Neural progenitor cell (in vitro differentiated cells): Measurements from ENCODE around the gene ZSCAN16.

Experiments used
- EZH2 ChIP-seq: fragments of 200-600 bp; sonication (generic); IDR thresholded peaks from 2 replicates; pipeline ENCODE4 v1.6.1; 2017; ENCODE audit warnings: antibody characterized with exemption, mild to moderate bottlenecking, moderate library complexity
- EZH2phosphoT487 ChIP-seq: fragments of 200-600 bp; sonication (generic); IDR thresholded peaks from 2 replicates; pipeline ENCODE4 v1.6.1; 2017; ENCODE audit warnings: antibody characterized with exemption
- TF ChIP-seq, protein P1 (sequence below): fragments of 200-600 bp; sonication (generic); IDR thresholded peaks from 2 replicates; pipeline ENCODE4 v1.5.1; 2017; ENCODE audit warnings: antibody characterized with exemption, mild to moderate bottlenecking

GRCh38 chr6:28118217-28118616 is 6.2 kb upstream of the ZSCAN16 start:
- TF ChIP-seq, protein P1, sequence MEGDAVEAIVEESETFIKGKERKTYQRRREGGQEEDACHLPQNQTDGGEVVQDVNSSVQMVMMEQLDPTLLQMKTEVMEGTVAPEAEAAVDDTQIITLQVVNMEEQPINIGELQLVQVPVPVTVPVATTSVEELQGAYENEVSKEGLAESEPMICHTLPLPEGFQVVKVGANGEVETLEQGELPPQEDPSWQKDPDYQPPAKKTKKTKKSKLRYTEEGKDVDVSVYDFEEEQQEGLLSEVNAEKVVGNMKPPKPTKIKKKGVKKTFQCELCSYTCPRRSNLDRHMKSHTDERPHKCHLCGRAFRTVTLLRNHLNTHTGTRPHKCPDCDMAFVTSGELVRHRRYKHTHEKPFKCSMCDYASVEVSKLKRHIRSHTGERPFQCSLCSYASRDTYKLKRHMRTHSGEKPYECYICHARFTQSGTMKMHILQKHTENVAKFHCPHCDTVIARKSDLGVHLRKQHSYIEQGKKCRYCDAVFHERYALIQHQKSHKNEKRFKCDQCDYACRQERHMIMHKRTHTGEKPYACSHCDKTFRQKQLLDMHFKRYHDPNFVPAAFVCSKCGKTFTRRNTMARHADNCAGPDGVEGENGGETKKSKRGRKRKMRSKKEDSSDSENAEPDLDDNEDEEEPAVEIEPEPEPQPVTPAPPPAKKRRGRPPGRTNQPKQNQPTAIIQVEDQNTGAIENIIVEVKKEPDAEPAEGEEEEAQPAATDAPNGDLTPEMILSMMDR: no peak
- TF ChIP-seq EZH2 (no peak), EZH2phosphoT487 (no peak)
